DOHH2 (cell line): Measurements from ENCODE around the gene ANKRD33B.

ENCODE experiments used
- CTCF ChIP-seq: fragments of 200-600 bp; sonication (generic); IDR thresholded peaks from one replicate; pipeline ENCODE4 v1.5.1; 2014; ENCODE audit warnings: antibody characterized with exemption, mild to moderate bottlenecking, low read depth, low read length; ENCODE audit not compliant: poor library complexity, severe bottlenecking
- EZH2phosphoT487 ChIP-seq: fragments of 200-600 bp; sonication (generic); IDR thresholded peaks from 2 replicates; pipeline ENCODE4 v1.6.1; 2017; ENCODE audit warnings: borderline replicate concordance, mild to moderate bottlenecking, antibody characterized with exemption, low read length, moderate library complexity, mixed read lengths

GRCh38 chr5:10619649-10620048 is 55.8 kb downstream of the ANKRD33B start:
- TF ChIP-seq CTCF (no peak), EZH2phosphoT487 (no peak)
